HFFc6 (cell line): Measurements from ENCODE around the gene EN2. TPM values are rescaled to one million over a fixed set of nuclear protein-coding genes. Genes with fewer than 3 reads are reported as not detected.

Experiments used
- DNase-seq: peaks from one replicate; pipeline ENCODE4 v3.0.0-alpha.2; 2018
- H3K27ac Mint-ChIP-seq: 2 replicates; pipeline ENCODE4 v1.8.0; 2020; ENCODE audit warnings: mild to moderate bottlenecking, mixed read lengths
- H3K27me3 Mint-ChIP-seq: 2 replicates; pipeline ENCODE4 v1.8.0; 2021; ENCODE audit warnings: mild to moderate bottlenecking, moderate library complexity, mixed read lengths; ENCODE audit not compliant: insufficient read depth
- H3K36me3 Mint-ChIP-seq: 2 replicates; pipeline ENCODE4 v1.8.0; 2021; ENCODE audit warnings: low read depth, mixed read lengths
- H3K4me1 Mint-ChIP-seq: 2 replicates; pipeline ENCODE4 v1.8.0; 2020; ENCODE audit warnings: low read depth, mixed read lengths
- H3K4me3 Mint-ChIP-seq: 2 replicates; pipeline ENCODE4 v1.8.0; 2020; ENCODE audit warnings: mild to moderate bottlenecking, moderate library complexity, mixed read lengths
- H3K9me3 Mint-ChIP-seq: 2 replicates; pipeline ENCODE4 v1.8.0; 2020; ENCODE audit warnings: mild to moderate bottlenecking, mixed read lengths
- total RNA-seq, 6 experiments: library from RNA; stranded (reverse); fragmentation: NEBNext Ultra II Directional; extraction: Animal tissue kit (Norgen Biotek cat#: 25700); gene quantifications; 2 replicates in 1 of 6; 3 replicates in 5 of 6; pipeline ENCODE4 v1.2.3, GENCODE V29; 2021
- TF ChIP-seq, protein P1 (sequence below): fragments of 200-600 bp; sonication (generic); IDR thresholded peaks from 2 replicates; pipeline ENCODE4 v1.5.0; 2021; ENCODE audit warnings: antibody characterized with exemption, mild to moderate bottlenecking

The EN2 gene
- total RNA-seq, 6 experiments from 2014 or later: not detected

DNA sequence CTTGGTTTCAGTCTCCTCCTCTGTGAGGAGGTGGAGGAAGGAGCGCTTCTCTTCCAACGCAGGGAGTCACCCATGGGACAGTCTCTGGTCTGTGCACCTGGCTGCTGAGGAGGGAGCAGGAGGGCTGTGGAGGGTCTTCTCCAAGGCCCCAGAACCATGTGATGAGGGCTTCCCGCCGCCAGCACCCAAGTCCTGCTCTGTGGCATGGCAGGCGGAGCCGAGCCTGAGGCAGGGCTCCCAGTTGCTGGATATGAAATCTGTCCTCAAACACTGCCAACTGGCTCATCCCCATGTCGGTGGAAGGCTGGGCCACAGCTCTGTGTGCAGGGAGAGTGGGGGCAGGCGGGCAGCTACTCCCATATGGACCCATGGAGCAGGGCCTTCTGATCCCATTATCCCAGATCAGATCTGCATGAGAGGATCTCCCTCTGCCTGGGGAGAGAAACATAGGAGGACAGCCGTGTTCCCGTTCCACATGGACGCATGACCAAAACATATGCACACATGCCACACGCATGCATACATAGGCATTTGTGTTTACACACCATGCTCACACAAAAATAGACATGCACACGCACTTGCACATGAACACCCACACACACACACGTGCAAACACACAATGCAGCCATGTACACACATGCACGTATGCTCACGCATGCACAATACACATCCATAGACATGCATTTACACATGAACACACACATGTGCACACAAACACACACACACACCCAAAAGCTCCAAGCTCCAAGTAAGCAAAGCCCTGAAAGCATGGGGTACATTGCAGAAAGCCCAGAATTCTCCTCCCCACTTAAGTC is 38.8 kb upstream of the EN2 start:
- H3K27me3 Mint-ChIP-seq: peaks cover 21% of the 10 kb centered on the region
- no peaks in the 10 kb centered on the region for H3K4me1 Mint-ChIP-seq

DNA sequence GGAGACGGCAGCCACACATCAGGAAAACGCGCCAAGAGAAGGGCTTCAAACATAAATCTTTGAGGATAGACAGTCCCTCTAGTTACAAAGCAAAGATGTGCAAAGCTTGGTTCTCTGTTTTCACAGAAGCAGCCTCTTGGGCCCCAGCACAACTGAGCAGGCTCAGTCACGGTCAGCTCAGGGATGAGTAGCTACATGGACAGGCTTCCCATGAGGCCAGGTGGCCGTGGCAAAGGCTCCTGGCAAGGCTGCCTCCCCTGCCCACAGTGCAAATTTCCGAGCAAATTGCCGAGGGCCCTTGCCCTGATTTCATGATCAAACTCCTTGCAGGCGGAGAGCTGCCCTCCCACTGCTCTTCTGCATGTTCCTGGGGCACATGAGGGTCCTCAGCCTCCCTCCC is 37.8 kb upstream of the EN2 start:
- TF ChIP-seq, protein P1, sequence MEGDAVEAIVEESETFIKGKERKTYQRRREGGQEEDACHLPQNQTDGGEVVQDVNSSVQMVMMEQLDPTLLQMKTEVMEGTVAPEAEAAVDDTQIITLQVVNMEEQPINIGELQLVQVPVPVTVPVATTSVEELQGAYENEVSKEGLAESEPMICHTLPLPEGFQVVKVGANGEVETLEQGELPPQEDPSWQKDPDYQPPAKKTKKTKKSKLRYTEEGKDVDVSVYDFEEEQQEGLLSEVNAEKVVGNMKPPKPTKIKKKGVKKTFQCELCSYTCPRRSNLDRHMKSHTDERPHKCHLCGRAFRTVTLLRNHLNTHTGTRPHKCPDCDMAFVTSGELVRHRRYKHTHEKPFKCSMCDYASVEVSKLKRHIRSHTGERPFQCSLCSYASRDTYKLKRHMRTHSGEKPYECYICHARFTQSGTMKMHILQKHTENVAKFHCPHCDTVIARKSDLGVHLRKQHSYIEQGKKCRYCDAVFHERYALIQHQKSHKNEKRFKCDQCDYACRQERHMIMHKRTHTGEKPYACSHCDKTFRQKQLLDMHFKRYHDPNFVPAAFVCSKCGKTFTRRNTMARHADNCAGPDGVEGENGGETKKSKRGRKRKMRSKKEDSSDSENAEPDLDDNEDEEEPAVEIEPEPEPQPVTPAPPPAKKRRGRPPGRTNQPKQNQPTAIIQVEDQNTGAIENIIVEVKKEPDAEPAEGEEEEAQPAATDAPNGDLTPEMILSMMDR: no peak

More for the DNA sequence above, 38.8 kb upstream of the EN2 start:
- Mint-ChIP-seq H3K36me3 (no peaks in the 10 kb centered on the region), H3K27ac (no peak overlapping the region), H3K4me3 (no peak overlapping the region), H3K9me3 (no peaks in the 10 kb centered on the region)
- TF ChIP-seq, protein P1: no peak
- no peak for DNase-seq

GRCh38 chr7:155422151-155422550 is 35.8 kb upstream of the EN2 start:
- Mint-ChIP-seq H3K4me1 (no peaks in the 10 kb centered on the region), H3K27ac (no peak overlapping the region), H3K4me3 (no peak overlapping the region), H3K9me3 (no peaks in the 10 kb centered on the region), H3K27me3 (peaks cover 34% of the 10 kb centered on the region), H3K36me3 (no peaks in the 10 kb centered on the region)
- DNase-seq: no peak
- TF ChIP-seq, protein P1: no peak

More for the DNA sequence above, 37.8 kb upstream of the EN2 start:
- no peak for DNase-seq
- Mint-ChIP-seq H3K27me3 (peaks cover 24% of the 10 kb centered on the region), H3K9me3 (no peaks in the 10 kb centered on the region), H3K27ac (no peak overlapping the region), H3K4me1 (no peaks in the 10 kb centered on the region), H3K4me3 (no peak overlapping the region), H3K36me3 (no peaks in the 10 kb centered on the region)

GRCh38 chr7:155422599-155423336 is 35.2 kb upstream of the EN2 start:
- Mint-ChIP-seq H3K27me3 (peaks cover 35% of the 10 kb centered on the region), H3K27ac (no peak overlapping the region), H3K9me3 (no peaks in the 10 kb centered on the region), H3K4me1 (no peaks in the 10 kb centered on the region), H3K36me3 (no peaks in the 10 kb centered on the region), H3K4me3 (no peak overlapping the region)
- no peak for DNase-seq
- TF ChIP-seq, protein P1: no peak

DNA sequence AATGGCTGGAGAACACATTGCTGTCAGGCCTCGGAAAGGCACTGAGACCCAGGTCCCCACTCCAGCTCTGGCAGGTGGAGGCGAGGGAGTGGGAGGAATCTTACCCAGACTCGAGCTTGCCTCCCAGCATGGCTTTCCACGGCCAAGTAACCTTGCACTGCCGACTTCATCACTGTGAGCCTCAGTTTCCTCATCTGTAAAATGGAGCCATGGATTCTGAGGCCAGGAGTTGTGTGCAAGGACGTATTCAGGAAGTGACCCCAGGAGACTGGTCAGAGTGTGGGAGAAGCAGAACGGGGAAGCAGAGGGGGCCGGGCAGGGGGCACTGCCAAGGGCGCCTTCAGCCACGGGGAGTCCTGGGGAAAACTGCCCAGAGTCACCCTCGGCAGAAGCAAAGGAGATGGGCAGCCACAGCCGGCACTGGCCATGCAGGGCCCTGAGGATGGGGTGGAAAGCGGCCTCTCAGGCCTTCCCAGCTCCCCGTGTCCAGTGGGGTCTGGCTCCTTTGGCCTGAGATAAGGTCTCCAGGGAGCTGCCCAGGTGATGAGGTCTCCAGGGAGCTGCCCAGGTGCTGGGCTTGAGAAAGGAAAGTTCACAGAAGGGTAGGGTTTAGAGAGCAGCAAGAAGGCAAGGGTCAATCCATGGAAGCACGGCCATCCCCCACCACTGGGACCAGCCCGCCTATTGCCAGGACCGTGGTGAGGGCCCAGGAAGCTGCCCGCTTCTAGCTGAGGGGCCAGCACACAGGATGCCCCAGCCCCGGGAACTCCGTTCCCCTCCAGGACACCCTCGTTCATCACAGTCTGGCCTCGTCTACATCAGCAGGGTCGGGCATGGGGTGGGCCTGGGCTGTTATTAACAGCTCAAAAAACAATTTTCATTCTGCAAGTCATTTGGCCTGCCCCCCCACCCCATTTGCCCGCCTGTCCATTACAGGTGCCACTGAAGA is 34.3 kb upstream of the EN2 start:
- TF ChIP-seq, protein P1: no peak
- no peaks in the 10 kb centered on the region for H3K4me1 Mint-ChIP-seq
- H3K36me3 Mint-ChIP-seq: no peaks in the 10 kb centered on the region
- H3K27ac Mint-ChIP-seq: no peak overlapping the region
- no peaks in the 10 kb centered on the region for H3K9me3 Mint-ChIP-seq
- H3K4me3 Mint-ChIP-seq: no peak overlapping the region
- peaks cover 43% of the 10 kb centered on the region for H3K27me3 Mint-ChIP-seq
- no peak for DNase-seq
